Left lung (tissue), 10 donors: ENCODE data around the gene NFATC4. TPM values are rescaled to one million over a fixed set of nuclear protein-coding genes. Genes with fewer than 3 reads are reported as not detected.
"Not testable (repeated sequence)": the region's sequence is repeated elsewhere in the genome, so short reads cannot be mapped to it uniquely, and the experiment has no call there.

Source experiments
- ATAC-seq: fragments of 200-7000 bp; cut with Tn5 transposase; one replicate; pipeline ENCODE4 v1.9.1; 2020; ENCODE audit warnings: moderate library complexity
- DNase-seq, 4 donors: peaks; one replicate each; pipeline ENCODE4 v3.0.0-alpha.2; 2013 to 2020
- H3K27ac ChIP-seq, 2 donors: fragments of 200-600 bp; sonication (generic) in 1 of 2; one replicate each; pipeline versions ENCODE4 v1.5.0 to v1.8.0; 2020 to 2021
- H3K27me3 ChIP-seq, 2 donors: fragments of 200-600 bp; sonication (generic) in 1 of 2; one replicate each; pipeline versions ENCODE4 v1.5.0 to v1.8.0; 2020 to 2021
- H3K36me3 ChIP-seq, 2 donors: fragments of 200-600 bp; sonication (generic) in 1 of 2; one replicate each; pipeline versions ENCODE4 v1.5.0 to v1.8.0; 2020 to 2021
- H3K4me1 ChIP-seq, 2 donors: fragments of 200-600 bp; one replicate each; pipeline ENCODE4 v1.8.0; 2021
- H3K4me3 ChIP-seq, 2 donors: fragments of 200-600 bp; sonication (generic) in 1 of 2; one replicate each; pipeline versions ENCODE4 v1.5.0 to v1.8.0; 2020 to 2021; ENCODE audit warnings: mild to moderate bottlenecking in 1 of 2
- H3K9me3 ChIP-seq, 2 donors: fragments of 200-600 bp; sonication (generic) in 1 of 2; one replicate each; pipeline versions ENCODE4 v1.5.0 to v1.8.0; 2020 to 2021
- CTCF ChIP-seq, 2 donors: fragments of 200-600 bp; sonication (generic) in 1 of 2; IDR thresholded peaks; one replicate each; pipeline versions ENCODE4 v1.5.0 to v1.8.0; 2021; ENCODE audit warnings: antibody characterized with exemption in 2 of 2
- intact Hi-C, 2 donors: fragments of 100-400 bp; cut with DNase I; formaldehyde crosslinking; loops; one replicate each; pipeline versions ENCODE4 v1.11.2 to v1.14.2; 2022
- polyA plus RNA-seq, 6 donors: library from polyadenylated mRNA; unstranded; fragments of 120-200 nt; gene quantifications; one replicate each; pipeline ENCODE4 v1.2.1, GENCODE V29; 2013; ENCODE audit not compliant: insufficient read length in 6 of 6
- total RNA-seq, 2 donors: library from RNA; stranded (reverse); fragmentation: NEBNext Ultra II Directional; extraction: Animal tissue kit (Norgen Biotek cat#: 25700); gene quantifications; one replicate each; pipeline ENCODE4 v1.2.1, GENCODE V29; 2021
- donor health status: DM: no; HTN: yes; CAD: no.
- donor health status: DM: no; HTN: no; CAD: no.

Gene NFATC4
- total and polyA plus RNA-seq, 8 donors = 39.4 to 102 (median 81.1) TPM

GRCh38 chr14:24324024-24324423, 44.0 kb upstream of the NFATC4 start:
- Histone ChIP-seq H3K36me3 (peaks cover 0 to 31% of the 10 kb centered on the region in 2 donors), H3K9me3 (no peaks in the 10 kb centered on the region), H3K4me3 (no peak overlapping the region), H3K27ac (no peak overlapping the region), H3K4me1 (peaks cover 0 to 28% of the 10 kb centered on the region in 2 donors), H3K27me3 (peaks cover 0 to 12% of the 10 kb centered on the region in 2 donors)
- peak in 1 of 4 donors; percentile 59 for DNase-seq
- ATAC-seq = no peak
- intact Hi-C loops = no loop called here
- TF ChIP-seq CTCF (IDR thresholded peaks at IDR 0.05) = no peak

GRCh38 chr14:24325041-24325530, 42.9 kb upstream of the NFATC4 start:
- ATAC-seq = no peak
- Histone ChIP-seq H3K4me3 (no peak overlapping the region), H3K9me3 (no peaks in the 10 kb centered on the region), H3K27ac (no peak overlapping the region), H3K36me3 (peaks cover 0 to 24% of the 10 kb centered on the region in 2 donors), H3K27me3 (peaks cover 0 to under 1% of the 10 kb centered on the region in 2 donors), H3K4me1 (peaks cover 0 to 36% of the 10 kb centered on the region in 2 donors)
- TF ChIP-seq CTCF (IDR thresholded peaks at IDR 0.05) = no peak
- intact Hi-C loops = no loop called here
- DNase-seq = no peak

DNA sequence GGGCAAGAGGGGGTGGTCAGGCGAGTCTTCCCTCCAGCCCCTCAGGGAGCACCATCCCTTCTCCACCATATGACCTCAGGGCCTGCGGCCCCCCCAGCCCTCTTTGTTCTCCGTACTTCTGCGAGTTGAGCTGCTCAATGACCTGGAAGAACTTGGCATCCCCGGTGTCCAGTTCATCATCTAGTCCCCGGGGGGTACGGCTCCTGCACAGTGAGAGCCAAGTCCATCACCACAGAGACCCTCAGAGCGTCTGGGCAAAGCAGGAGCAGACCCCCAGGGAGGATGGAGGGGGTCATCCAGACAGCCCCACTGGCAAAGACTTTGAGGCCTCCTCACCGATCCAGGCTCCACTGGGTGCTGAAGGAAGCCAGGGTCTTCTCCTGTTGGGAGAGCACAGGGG, 42.0 kb upstream of the NFATC4 start:
- no peak for TF ChIP-seq CTCF (IDR thresholded peaks at IDR 0.05)
- Histone ChIP-seq H3K4me1 (peaks cover 0 to 44% of the 10 kb centered on the region in 2 donors), H3K36me3 (peaks cover 0 to 17% of the 10 kb centered on the region in 2 donors), H3K27ac (no peak overlapping the region), H3K4me3 (no peak overlapping the region), H3K27me3 (no peaks in the 10 kb centered on the region), H3K9me3 (no peaks in the 10 kb centered on the region)
- DNase-seq = no peak
- intact Hi-C loops = no loop called here
- ATAC-seq = no peak

DNA sequence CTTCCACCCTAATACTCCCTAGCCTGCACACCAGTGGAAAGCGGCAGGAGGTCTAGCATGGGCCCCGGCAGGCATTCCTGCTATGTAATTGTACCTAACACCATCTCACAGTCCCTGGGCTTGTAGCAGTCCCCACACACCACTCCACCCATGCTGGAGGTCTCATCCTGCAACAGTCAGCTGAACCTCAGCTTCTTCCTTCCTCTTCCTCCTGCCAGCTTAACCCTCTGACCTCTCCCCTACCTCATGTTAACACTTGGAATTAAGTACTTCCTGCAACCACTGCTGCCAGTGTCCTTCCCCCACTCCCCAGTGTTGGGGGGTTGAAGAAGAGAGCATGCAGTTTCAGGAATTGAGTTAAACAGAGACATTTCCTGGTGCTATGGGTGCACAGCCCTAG, 40.7 kb upstream of the NFATC4 start:
- Histone ChIP-seq H3K27ac (peak overlapping the region in 1 of 2 donors; percentile 73), H3K27me3 (no peaks in the 10 kb centered on the region), H3K4me1 (peaks cover 0 to 57% of the 10 kb centered on the region in 2 donors), H3K9me3 (no peaks in the 10 kb centered on the region), H3K4me3 (no peak overlapping the region), H3K36me3 (peaks cover 0 to 10% of the 10 kb centered on the region in 2 donors)
- TF ChIP-seq CTCF (IDR thresholded peaks at IDR 0.05) = no peak
- intact Hi-C loops = no loop called here
- peak; percentile 6 for ATAC-seq
- DNase-seq = no peak

- H3K4me3 ChIP-seq, H3K9me3 ChIP-seq, intact Hi-C loops, H3K36me3 ChIP-seq, ATAC-seq, H3K27me3 ChIP-seq: not testable (repeated sequence)
- DNase-seq = peak in 1 of 4 donors; percentile 85
- peaks cover 5 to 63% of the 10 kb centered on the region in 2 donors for H3K4me1 ChIP-seq
- H3K27ac ChIP-seq = peak overlapping the region in 1 of 2 donors; percentile 73
- peak; percentile 64 to 72 for TF ChIP-seq CTCF (IDR thresholded peaks at IDR 0.05)
These were observed 40.1 kb upstream of the NFATC4 start for GRCh38 chr14:24327914-24328313.
